Effector memory CD4-positive, alpha-beta T cell (primary cell): ENCODE measurements around the gene CUX1.

Experiments used
- DNase-seq, 3 donors: peaks; one replicate each; pipeline ENCODE4 v3.0.0-alpha.2; 2020
- H3K27ac ChIP-seq: 2 replicates; pipeline ENCODE4 v1.7.0; 2013; ENCODE audit warnings: mild to moderate bottlenecking, low read length, moderate library complexity; ENCODE audit not compliant: insufficient read depth, poor library complexity, severe bottlenecking
- H3K27me3 ChIP-seq: replicated peaks from 2 replicates; pipeline ENCODE4 v1.7.0; 2013; ENCODE audit warnings: mild to moderate bottlenecking, low read length; ENCODE audit not compliant: insufficient read depth, control insufficient read depth, poor library complexity, severe bottlenecking
- H3K36me3 ChIP-seq: 2 replicates; pipeline ENCODE4 v1.7.0; 2013; ENCODE audit warnings: mild to moderate bottlenecking, low read length, moderate library complexity; ENCODE audit not compliant: control insufficient read depth, insufficient read depth
- H3K4me1 ChIP-seq: 2 replicates; pipeline ENCODE4 v1.7.0; 2013; ENCODE audit warnings: low read length, mild to moderate bottlenecking; ENCODE audit not compliant: control insufficient read depth, insufficient read depth, poor library complexity, severe bottlenecking
- H3K4me3 ChIP-seq: 2 replicates; pipeline ENCODE4 v1.7.0; 2013; ENCODE audit warnings: low read length, low read depth, mild to moderate bottlenecking; ENCODE audit not compliant: insufficient read depth, poor library complexity, severe bottlenecking
- H3K9me3 ChIP-seq: 2 replicates; pipeline ENCODE4 v1.7.0; 2013; ENCODE audit warnings: mild to moderate bottlenecking, low read length, moderate library complexity; ENCODE audit not compliant: control insufficient read depth

Gene CUX1

DNA sequence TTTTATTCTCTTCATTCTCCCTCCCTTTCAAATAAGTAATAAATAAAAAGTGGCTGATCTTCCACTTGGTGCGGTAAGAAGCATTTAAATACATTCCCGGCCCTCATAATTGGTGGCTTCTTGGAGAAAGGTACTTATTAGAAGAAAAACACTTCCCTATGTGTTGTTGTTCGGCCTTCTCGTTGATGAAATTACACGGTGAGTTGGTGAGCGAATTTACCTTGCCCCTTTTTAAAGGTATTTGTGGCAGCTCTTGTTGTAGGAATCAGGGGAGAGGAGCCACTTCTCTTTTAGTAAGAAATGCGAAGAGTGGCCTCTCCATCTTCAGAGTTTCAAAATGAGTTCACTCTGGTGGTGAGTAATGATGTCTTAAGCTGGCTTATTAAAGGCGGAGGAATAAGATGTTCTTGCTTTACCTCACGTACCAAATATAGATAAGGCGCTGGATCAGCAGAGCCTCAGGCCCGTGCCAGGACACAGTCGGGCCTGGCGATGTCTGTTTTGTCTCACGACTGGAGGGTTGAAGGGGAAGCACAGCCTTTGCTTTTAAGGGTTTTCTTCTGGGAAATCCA lies 135.9 kb downstream of the CUX1 start:
- no peak for DNase-seq
- no peak overlapping the region for H3K4me3 ChIP-seq
- no peak overlapping the region for H3K27ac ChIP-seq

DNA sequence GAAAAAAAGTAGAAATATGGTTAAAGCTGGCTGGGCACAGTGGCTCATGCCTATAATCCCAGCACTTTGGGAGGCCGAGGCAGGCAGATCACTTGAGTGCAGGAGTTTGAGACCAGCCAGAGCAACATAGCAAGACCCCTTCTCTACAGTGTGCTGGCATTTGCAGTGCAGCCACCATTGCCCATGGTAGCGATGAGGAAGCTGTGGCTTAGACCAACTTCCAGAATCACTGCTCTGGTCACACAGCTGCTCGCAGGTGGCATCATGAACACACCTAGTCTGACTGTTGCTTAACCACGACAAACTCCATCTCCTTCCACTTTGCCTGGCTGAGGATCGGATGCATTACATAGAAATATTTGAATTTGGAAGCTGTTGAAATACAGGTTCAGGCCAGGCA lies 137.1 kb downstream of the CUX1 start:
- no peaks in the 10 kb centered on the region for H3K4me1 ChIP-seq
- no peak for DNase-seq
- H3K9me3 ChIP-seq, result no peaks in the 10 kb centered on the region
- H3K4me3 ChIP-seq, result no peak overlapping the region
- no peaks in the 10 kb centered on the region for H3K27me3 ChIP-seq
- H3K36me3 ChIP-seq, result no peaks in the 10 kb centered on the region
- H3K27ac ChIP-seq, result no peak overlapping the region

More for the DNA sequence above, 135.9 kb downstream of the CUX1 start:
- H3K36me3 ChIP-seq, result no peaks in the 10 kb centered on the region
- H3K27me3 ChIP-seq, result no peaks in the 10 kb centered on the region
- no peaks in the 10 kb centered on the region for H3K9me3 ChIP-seq
- H3K4me1 ChIP-seq, result no peaks in the 10 kb centered on the region

DNA sequence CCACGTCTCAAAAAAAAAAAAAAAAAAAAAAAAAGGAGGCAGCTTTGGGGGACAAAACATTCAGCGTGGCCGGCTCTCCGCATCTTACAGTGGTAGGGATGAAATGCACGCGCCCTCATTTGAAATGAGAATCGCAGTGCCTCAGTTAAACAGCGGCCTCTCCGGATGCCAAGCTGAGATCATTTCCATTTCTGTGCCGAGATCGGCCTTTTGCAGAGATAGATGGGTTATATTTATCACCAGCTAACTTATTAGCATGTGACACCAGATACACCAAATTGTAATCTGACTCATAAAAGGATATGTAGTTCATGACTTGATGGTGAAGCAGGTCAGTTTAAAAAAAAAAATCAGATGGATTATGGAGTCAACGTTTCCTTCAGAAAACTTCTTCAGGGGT lies 138.7 kb downstream of the CUX1 start:
- H3K4me1 ChIP-seq, result no peaks in the 10 kb centered on the region
- no peaks in the 10 kb centered on the region for H3K36me3 ChIP-seq
- H3K27ac ChIP-seq, result no peak overlapping the region
- no peaks in the 10 kb centered on the region for H3K9me3 ChIP-seq
- H3K27me3 ChIP-seq, result no peaks in the 10 kb centered on the region
- H3K4me3 ChIP-seq, result no peak overlapping the region
- no peak for DNase-seq

DNA sequence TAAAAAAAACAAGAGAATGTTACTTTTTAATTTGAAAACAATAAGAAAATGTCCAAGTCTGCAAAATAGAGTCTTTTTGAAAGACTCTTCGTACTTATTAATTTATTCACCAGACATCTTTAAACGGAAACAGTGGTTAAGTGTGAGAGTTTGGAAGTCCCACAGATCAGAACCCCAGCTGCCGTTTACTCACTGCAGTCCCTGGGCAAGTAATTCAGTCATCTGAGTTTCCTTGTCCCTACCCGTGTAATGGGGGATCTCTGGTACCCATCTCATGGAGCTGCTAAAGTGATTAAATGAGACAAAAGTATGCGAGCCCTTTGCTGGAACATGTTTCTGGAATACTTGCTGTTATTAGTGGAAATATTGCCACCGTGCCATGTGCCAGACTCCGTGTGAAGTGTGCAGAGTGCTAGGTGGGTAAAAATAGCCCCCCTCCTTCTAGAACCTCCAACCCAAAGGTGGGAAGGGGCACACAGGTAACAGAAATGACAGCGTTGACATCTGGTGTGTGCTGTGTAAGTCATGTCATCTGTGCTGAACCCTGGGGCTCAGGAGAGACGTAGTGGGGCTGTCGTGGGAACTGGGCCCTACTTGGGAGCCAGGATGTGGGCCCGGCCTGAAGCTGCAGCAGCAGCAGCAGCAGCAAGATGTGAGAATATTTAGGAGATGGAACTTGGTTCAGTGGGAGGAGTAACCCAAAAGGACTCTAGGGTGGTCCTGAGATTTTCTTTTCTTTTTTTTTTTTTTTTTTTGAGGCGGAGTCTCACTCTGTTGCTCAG lies 140.5 kb downstream of the CUX1 start:
- Histone ChIP-seq H3K9me3 (no peaks in the 10 kb centered on the region), H3K4me1 (no peaks in the 10 kb centered on the region), H3K36me3 (no peaks in the 10 kb centered on the region), H3K4me3 (no peak overlapping the region), H3K27ac (no peak overlapping the region), H3K27me3 (no peaks in the 10 kb centered on the region)
- DNase-seq, result no peak

DNA sequence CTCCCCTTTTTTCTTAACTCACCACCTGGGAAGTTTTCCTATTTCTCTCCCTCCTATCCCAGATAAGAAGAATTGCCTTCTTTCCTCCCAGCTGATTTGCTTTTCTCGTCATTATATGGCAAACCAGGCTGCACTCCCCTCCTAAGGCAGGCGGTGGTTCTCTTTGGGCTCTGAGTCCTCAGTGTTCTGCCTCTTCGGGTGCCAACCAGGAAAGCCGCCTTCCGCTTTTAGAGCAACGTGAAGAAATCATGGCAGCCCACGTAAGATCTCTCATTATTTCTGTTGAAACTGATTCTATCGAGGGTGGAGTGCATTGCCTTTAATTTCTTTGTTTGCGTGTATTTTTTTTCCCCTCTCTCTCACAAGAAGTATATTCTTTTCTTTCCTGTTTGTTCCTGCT lies 141.9 kb downstream of the CUX1 start:
- no peaks in the 10 kb centered on the region for H3K36me3 ChIP-seq
- DNase-seq, result no peak
- no peak overlapping the region for H3K4me3 ChIP-seq
- H3K27me3 ChIP-seq, result no peaks in the 10 kb centered on the region
- H3K9me3 ChIP-seq, result no peaks in the 10 kb centered on the region
- no peaks in the 10 kb centered on the region for H3K4me1 ChIP-seq
- no peak overlapping the region for H3K27ac ChIP-seq

DNA sequence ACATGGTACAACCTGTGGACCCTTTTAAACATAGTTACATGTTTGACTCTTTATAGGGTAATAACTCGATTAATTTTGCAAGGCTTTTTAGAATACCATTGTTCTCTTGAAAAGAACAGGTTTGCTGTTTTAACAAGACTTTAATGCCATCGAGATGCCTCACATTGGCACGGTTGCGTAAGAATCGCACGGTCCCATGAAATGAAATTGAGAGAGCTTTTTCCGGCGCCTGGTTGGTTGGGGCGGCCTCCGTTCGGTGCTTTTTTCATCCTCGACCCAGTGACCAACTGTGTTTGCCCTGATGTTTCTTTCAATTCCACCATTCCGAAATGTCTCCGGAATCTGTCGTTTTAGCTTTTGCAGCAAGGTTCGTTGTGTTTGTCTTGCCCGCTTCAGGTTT lies 142.4 kb downstream of the CUX1 start:
- H3K27ac ChIP-seq, result no peak overlapping the region

DNA sequence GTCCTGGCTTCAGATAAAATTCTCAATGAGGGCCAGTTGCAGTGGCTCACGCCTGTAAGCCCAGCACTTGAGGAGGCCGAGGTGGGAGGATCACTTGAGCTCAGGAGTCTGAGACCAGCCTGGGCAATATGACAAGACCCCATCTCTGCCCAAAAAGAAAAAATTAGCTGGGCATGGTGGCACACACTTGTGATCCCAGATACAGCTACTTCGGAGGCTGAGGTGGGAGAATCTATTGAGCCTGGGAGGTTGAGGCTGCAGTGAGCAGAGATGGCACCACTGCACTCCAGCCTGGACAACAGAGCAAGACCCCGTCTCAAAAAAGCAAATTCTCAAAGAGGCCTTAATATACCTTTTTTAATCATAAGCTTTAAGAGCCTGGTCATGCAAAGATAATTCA lies 142.9 kb downstream of the CUX1 start:
- no peak overlapping the region for H3K4me3 ChIP-seq
- no peak overlapping the region for H3K27ac ChIP-seq
- no peak for DNase-seq
- no peaks in the 10 kb centered on the region for H3K4me1 ChIP-seq
- H3K9me3 ChIP-seq, result no peaks in the 10 kb centered on the region
- no peaks in the 10 kb centered on the region for H3K36me3 ChIP-seq
- no peaks in the 10 kb centered on the region for H3K27me3 ChIP-seq

More for the DNA sequence above, 142.4 kb downstream of the CUX1 start:
- Histone ChIP-seq H3K9me3 (no peaks in the 10 kb centered on the region), H3K27me3 (no peaks in the 10 kb centered on the region), H3K4me1 (no peaks in the 10 kb centered on the region), H3K4me3 (no peak overlapping the region), H3K36me3 (no peaks in the 10 kb centered on the region)
- DNase-seq, result no peak

DNA sequence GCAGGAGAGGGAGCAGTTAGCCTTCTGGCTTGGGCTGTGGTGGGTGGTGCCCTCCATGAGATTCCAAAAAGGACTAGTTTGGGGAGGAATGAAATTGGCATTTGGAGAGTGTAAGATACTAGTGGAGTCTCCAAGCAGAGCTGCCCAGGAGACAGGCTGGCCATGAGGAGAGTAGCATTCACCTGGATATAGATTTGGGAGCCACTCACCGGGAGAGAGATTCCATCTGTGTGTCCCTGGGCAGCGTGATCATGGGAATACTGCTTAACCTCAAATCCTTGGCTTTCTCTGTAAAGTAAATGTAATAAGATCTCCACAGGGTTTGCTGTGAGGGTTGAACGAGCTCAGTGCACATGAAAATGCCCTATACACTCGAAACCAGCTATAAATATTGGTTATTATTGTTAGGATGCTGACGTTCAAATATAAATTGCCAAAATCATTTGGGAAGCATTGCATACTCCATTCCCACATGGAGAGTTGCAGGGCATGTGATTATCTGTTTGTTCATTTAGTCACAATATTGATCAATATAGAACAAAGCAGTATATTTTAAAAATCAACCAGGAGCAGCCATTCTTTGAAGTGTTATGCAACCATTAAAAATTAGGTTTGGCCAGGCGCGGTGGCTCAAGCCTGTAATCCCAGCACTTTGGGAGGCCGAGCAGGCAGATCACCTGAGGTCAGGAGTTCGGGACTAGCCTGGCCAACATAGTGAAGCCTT lies 143.7 kb downstream of the CUX1 start:
- no peak overlapping the region for H3K27ac ChIP-seq
- no peaks in the 10 kb centered on the region for H3K9me3 ChIP-seq
- H3K4me1 ChIP-seq, result no peaks in the 10 kb centered on the region
- H3K27me3 ChIP-seq, result no peaks in the 10 kb centered on the region
- DNase-seq, result no peak
- H3K36me3 ChIP-seq, result no peaks in the 10 kb centered on the region
- no peak overlapping the region for H3K4me3 ChIP-seq

DNA sequence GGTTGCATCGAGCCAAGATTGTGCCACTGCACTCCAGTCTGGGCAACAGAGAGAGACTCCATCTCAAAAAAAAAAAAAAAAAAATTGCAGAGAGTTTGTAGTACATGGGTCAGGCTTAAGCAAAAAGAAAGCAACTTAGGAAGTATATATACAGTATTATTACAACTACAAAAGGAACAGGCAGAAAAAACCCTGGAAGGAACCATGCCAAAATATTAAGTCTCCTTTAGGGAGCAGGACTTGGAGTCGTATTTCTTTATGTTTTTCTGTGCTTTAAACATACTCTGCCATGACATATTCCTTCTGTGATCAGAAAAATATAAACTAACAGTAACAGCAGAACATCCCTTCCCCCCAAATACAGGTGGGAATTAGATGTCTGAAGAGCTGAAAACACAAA lies 144.4 kb downstream of the CUX1 start:
- no peaks in the 10 kb centered on the region for H3K4me1 ChIP-seq
- DNase-seq, result no peak
- H3K36me3 ChIP-seq, result no peaks in the 10 kb centered on the region
- no peak overlapping the region for H3K4me3 ChIP-seq
- no peaks in the 10 kb centered on the region for H3K9me3 ChIP-seq
- H3K27ac ChIP-seq, result no peak overlapping the region
- H3K27me3 ChIP-seq, result no peaks in the 10 kb centered on the region

DNA sequence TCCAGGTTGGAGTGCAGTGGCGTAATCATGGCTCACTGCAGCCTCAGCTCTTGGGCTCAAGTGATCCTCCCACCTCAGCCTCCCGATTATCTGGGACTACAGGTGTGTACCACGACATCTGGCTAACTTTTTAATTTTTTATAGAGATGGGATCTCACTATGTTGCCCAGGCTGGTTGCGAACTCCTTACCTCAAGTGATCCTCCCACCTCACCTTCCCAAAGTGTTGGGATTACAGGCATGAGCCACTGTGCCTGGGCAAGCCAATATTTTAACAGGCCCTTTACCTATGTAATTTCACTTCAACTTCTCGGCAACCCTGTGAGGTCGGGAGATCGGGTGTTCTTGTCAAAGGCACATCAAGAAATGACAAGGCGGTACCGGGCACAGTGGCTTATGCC lies 146.3 kb downstream of the CUX1 start:
- Histone ChIP-seq H3K9me3 (no peaks in the 10 kb centered on the region), H3K4me3 (no peak overlapping the region), H3K27ac (no peak overlapping the region), H3K36me3 (no peaks in the 10 kb centered on the region), H3K27me3 (no peaks in the 10 kb centered on the region), H3K4me1 (no peaks in the 10 kb centered on the region)
- no peak for DNase-seq
